Right hindlimb (tissue), 1 donor: ENCODE measurements around the gene ASTN2.

Experiments used
- DNase-seq: peaks from one replicate; pipeline ENCODE4 v3.0.0-alpha.2; 2018

ASTN2 gene

GRCh38 chr9:116394070-116394469, 1020.8 kb downstream of the ASTN2 start:
- DNase-seq, result no peak

GRCh38 chr9:116393198-116393597, 1021.7 kb downstream of the ASTN2 start:
- DNase-seq, result no peak

- no peak for DNase-seq
Observed at GRCh38 chr9:116391306-116391900, 1023.5 kb downstream of the ASTN2 start.

- no peak for DNase-seq
Observed at GRCh38 chr9:116390303-116391228, 1024.3 kb downstream of the ASTN2 start.

- no peak for DNase-seq
Observed at GRCh38 chr9:116389541-116390302, 1025.1 kb downstream of the ASTN2 start.

GRCh38 chr9:116387934-116388698, 1026.7 kb downstream of the ASTN2 start:
- no peak for DNase-seq

DNA sequence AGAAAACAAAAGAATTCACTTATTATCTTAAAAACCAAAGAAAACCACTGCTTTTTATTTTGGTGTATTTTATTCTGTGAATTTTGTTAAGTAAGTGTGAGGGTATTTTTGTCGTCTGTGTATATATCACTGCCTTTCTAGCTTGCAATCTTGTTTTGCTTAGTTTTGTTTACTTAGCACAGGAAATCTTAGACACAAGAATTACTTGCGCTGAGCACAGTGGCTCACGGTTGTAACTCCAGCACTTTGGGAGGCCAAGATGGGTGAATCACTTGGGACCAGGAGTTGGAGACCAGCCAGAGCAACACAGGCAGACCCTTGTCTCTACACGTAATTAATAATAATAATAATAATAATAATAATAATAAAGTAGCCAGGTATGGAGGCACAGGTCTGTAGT, 1030.9 kb downstream of the ASTN2 start:
- no peak for DNase-seq

DNA sequence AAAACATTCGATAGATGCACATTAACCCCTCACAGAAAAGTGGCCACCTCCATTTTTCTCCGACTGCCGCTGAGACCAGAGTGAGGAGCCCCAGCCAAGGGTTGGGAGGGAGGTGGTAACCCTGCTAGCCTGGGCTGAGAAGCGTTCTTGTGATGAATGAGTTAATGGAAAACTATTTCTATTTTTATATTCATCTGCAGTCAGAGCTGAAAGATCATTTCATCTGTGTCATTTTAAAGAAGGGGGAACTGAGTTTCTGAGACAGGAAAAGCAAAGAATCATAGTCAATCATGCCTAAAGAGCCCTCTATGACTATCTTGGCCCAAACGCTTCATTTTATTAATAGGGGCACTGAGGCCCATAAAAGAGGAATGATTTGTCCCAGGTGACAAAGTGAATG, 1031.7 kb downstream of the ASTN2 start:
- DNase-seq, result no peak

DNA sequence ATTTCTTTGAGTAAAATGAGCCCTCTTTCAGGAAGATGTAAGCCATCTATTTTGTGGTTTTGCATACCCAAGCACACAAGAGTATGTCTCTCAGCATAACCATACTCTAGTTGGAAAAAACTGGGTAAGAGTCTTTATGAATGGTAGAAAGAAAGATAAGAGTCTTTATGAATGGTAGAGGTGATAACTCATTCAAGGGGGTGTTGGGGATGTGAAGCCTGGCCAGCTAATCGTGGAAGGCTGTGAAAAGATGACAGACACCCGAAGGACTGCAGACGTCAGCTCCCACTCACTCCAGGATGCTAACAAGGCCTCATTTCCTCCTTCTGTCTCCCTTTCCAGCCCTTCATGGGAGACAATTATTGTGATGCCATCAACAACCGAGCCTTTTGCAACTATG, 1032.8 kb downstream of the ASTN2 start:
- DNase-seq, result no peak

DNA sequence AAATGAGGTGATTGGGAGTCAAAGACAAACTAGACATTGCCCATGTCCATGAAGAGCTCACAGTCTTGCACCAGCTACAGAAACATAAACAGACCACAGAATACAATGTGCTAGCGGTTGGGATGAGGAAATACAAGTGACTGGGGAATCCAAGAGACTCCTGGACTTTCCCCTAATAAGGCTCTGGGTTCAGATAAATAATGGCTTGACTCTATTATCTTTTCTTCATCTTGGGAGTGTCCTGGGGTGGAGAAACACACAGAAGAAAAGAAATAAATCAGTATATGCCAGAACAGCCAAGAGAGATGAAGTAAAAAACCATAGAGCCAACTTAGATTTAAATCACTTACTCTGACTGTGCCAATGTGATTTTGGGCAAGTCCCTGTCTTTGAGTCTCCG, 1033.5 kb downstream of the ASTN2 start:
- DNase-seq, result no peak

DNA sequence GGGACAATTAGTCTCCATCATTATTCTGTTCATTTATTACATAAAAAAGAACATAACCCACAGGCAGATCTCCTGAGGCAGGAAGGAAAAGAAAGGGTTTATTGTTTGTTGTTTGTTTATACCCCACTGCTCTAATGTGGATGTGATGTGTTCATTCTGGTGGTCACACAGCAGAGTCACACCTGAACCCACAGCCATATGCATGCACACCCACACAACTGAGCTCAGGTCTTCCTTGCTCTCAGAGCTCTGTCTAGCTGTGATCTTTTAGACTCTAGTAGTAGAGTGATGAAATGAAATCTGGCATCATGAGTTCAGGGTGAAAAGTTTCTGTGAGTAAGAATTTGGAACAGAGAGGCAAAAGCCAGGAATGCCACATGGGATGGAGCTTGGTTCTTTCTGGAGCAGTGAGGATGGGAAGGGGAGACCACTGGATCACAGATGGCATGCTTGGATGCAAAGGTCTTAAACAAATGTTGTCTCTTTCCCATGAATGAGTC, 1034.3 kb downstream of the ASTN2 start:
- DNase-seq, result no peak

GRCh38 chr9:116379821-116380220, 1035.0 kb downstream of the ASTN2 start:
- no peak for DNase-seq

GRCh38 chr9:116378873-116379272, 1036.0 kb downstream of the ASTN2 start:
- DNase-seq, result no peak

- no peak for DNase-seq
Observed at GRCh38 chr9:116377179-116377798, 1037.6 kb downstream of the ASTN2 start.
